OCI-LY3 (cell line): ENCODE measurements around the gene CNNM2.

Source experiments
- EZH2phosphoT487 ChIP-seq: fragments of 200-600 bp; shearing (Covaris generic); IDR thresholded peaks from 2 replicates; pipeline ENCODE4 v1.6.1; 2018; ENCODE audit warnings: antibody characterized with exemption, mixed run types, low read depth
- TF ChIP-seq, protein P1 (sequence below): fragments of 200-600, 300-600 bp; sonication (generic); IDR thresholded peaks from 2 replicates; pipeline ENCODE4 v1.5.1; 2014; ENCODE audit warnings: antibody characterized with exemption, low read length, low read depth

DNA sequence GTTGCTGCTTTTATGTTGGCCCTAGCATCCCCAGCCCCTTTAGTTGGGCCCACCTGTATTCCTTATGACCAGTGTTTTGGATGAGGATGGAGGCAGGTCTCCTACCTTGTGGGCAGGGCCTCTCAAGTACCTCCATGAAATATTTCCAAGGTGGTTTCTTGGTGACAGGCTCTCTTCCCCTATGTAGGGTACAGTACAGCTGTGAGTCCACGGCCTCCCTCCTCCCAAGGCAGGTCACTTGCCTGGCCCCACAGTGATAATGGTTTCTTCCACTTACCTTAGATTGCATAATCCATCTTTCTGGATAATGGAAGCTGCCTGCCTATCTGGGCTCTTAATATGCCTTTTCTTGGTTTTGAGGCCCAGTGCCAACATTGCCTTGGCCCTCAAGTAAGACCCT, 164.6 kb downstream of the CNNM2 start:
- TF ChIP-seq, protein P1, sequence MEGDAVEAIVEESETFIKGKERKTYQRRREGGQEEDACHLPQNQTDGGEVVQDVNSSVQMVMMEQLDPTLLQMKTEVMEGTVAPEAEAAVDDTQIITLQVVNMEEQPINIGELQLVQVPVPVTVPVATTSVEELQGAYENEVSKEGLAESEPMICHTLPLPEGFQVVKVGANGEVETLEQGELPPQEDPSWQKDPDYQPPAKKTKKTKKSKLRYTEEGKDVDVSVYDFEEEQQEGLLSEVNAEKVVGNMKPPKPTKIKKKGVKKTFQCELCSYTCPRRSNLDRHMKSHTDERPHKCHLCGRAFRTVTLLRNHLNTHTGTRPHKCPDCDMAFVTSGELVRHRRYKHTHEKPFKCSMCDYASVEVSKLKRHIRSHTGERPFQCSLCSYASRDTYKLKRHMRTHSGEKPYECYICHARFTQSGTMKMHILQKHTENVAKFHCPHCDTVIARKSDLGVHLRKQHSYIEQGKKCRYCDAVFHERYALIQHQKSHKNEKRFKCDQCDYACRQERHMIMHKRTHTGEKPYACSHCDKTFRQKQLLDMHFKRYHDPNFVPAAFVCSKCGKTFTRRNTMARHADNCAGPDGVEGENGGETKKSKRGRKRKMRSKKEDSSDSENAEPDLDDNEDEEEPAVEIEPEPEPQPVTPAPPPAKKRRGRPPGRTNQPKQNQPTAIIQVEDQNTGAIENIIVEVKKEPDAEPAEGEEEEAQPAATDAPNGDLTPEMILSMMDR = no peak
- no peak for TF ChIP-seq EZH2phosphoT487
